HepG2 (cell line): ENCODE measurements around the gene SSR2. TPM values are rescaled to one million over a fixed set of nuclear protein-coding genes. Genes with fewer than 3 reads are reported as not detected.

ENCODE experiments used
- ATAC-seq: fragments of 200-7000 bp; cut with Tn5 transposase; 3 replicates; pipeline ENCODE4 v1.9.1; 2020; ENCODE audit warnings: mild to moderate bottlenecking, moderate library complexity
- BruUV-seq: library from RNA; stranded (reverse); fragments of 400-500 nt; replicated peaks from 2 replicates; lab custom pipeline; 2021; lab: Mats Ljungman, UMichigan
- CTCF ChIA-PET: fragments of 300-600 bp; formaldehyde crosslinking; extraction: SDS; loops from one replicate; lab custom pipeline; 2021; ENCODE audit warnings: low total read pairs, inconsistent platforms, low intra/inter-chr PET ratio; lab: Yijun Ruan, JAX
- POLR2A ChIA-PET: fragments of 350-600 bp; sonication (Branson Sonifier 250); formaldehyde crosslinking; loops from one replicate; lab custom pipeline; 2020; ENCODE audit warnings: antibody characterized with exemption, inconsistent platforms; lab: Yijun Ruan, JAX
- DNase-seq: peaks from one replicate; pipeline ENCODE4 v3.0.0-alpha.2; 2015; ENCODE audit warnings: low spot score
- FAIRE-seq: peaks from 3 replicates; lab custom pipeline; 2011; peaks lifted over from hg19 to GRCh38; lab: Jason Lieb, UNC
- H2AFZ ChIP-seq: one replicate; pipeline ENCODE4 v1.6.1; 2011; ENCODE audit warnings: low read length, inconsistent platforms
- H3K27ac ChIP-seq: fragments of 300-600 bp; 3 replicates; pipeline ENCODE4 v1.8.0; 2011; ENCODE audit warnings: mixed run types, mild to moderate bottlenecking, mixed read lengths, low read length, inconsistent platforms; ENCODE audit not compliant: insufficient read depth; ENCODE audit errors: extremely low read length
- H3K27me3 ChIP-seq, 2 experiments: fragments of 200-600 bp in 1 of 2; 2 replicates in 1 of 2; 3 replicates in 1 of 2; pipeline versions ENCODE4 v1.6.0 to v1.8.0; 2011; ENCODE audit warnings: low read length in 2 of 2, mild to moderate bottlenecking in 2 of 2, moderate library complexity in 2 of 2, inconsistent platforms in 1 of 2; ENCODE audit not compliant: insufficient read depth in 2 of 2, control insufficient read depth in 1 of 2
- H3K36me3 ChIP-seq, 2 experiments: fragments of 200-600 bp in 1 of 2; replicated peaks in 1 of 2; 2 replicates in 1 of 2; 3 replicates in 1 of 2; pipeline versions ENCODE4 v1.5.1 to v1.8.0; 2011; ENCODE audit warnings: low read length in 2 of 2, inconsistent platforms in 1 of 2; ENCODE audit not compliant: insufficient read depth in 2 of 2, control insufficient read depth in 1 of 2
- H3K4me1 ChIP-seq: 2 replicates; pipeline ENCODE4 v1.5.1; 2012; ENCODE audit warnings: low read length, inconsistent platforms; ENCODE audit not compliant: insufficient read depth
- H3K4me2 ChIP-seq: 2 replicates; pipeline ENCODE4 v1.6.0; 2011; ENCODE audit warnings: low read depth, low read length, inconsistent platforms
- H3K4me3 ChIP-seq, 3 experiments: fragments of 200-600 bp in 1 of 3; sonication (generic), shearing (Covaris generic) in 1 of 3; replicated peaks in 1 of 3; 2 replicates each; pipeline ENCODE4 v1.5.1; 2011 to 2016; ENCODE audit warnings: low read length in 3 of 3, inconsistent platforms in 2 of 3, low read depth in 2 of 3, mild to moderate bottlenecking in 2 of 3, control low read depth in 1 of 3, mixed read lengths in 1 of 3; ENCODE audit not compliant: insufficient read depth in 1 of 3
- H3K79me2 ChIP-seq: one replicate; pipeline ENCODE4 v1.6.1; 2011; ENCODE audit warnings: low read length, inconsistent platforms; ENCODE audit not compliant: insufficient read depth
- H3K9ac ChIP-seq: 2 replicates; pipeline ENCODE4 v1.6.0; 2011; ENCODE audit warnings: mild to moderate bottlenecking, low read depth, low read length, inconsistent platforms; ENCODE audit not compliant: insufficient read depth
- H3K9me3 ChIP-seq: 2 replicates; pipeline ENCODE4 v1.5.1; 2012; ENCODE audit warnings: mild to moderate bottlenecking, low read length
- H4K20me1 ChIP-seq: 2 replicates; pipeline ENCODE4 v1.6.0; 2011; ENCODE audit warnings: inconsistent platforms, mild to moderate bottlenecking, low read length, moderate library complexity; ENCODE audit not compliant: insufficient read depth
- CHD2 ChIP-seq: IDR thresholded peaks from 2 replicates; pipeline ENCODE4 v1.6.1; 2011; ENCODE audit warnings: low read depth, low read length, improper control_type of control experiment
- ESRRA ChIP-seq: sonication (generic); formaldehyde crosslinking; IDR thresholded peaks from 2 replicates; pipeline ENCODE4 v1.5.1; 2020; ENCODE audit warnings: mild to moderate bottlenecking, low read depth, missing genetic modification reagents
- HOXA3 ChIP-seq: sonication (generic); formaldehyde crosslinking; IDR thresholded peaks from 2 replicates; pipeline ENCODE4 v1.5.0; 2020; ENCODE audit warnings: missing genetic modification reagents
- MYC ChIP-seq: sonication (generic); formaldehyde crosslinking; IDR thresholded peaks from 2 replicates; pipeline ENCODE4 v1.9.0; 2021; ENCODE audit warnings: missing genetic modification reagents, borderline replicate concordance
- POGZ ChIP-seq: sonication (generic); formaldehyde crosslinking; IDR thresholded peaks from 2 replicates; pipeline ENCODE4 v1.4.0; 2020; ENCODE audit warnings: mild to moderate bottlenecking, missing genetic modification reagents
- TBL1XR1 ChIP-seq: fragments of 150-350 bp; IDR thresholded peaks from 2 replicates; pipeline ENCODE4 v1.6.1; 2014; ENCODE audit warnings: borderline replicate concordance, low read length; ENCODE audit not compliant: partially characterized antibody
- ZNF614 ChIP-seq: IDR thresholded peaks from 2 replicates; pipeline ENCODE4 v1.6.1; 2018; ENCODE audit warnings: missing biosample characterization, missing genetic modification reagents, inconsistent platforms, borderline replicate concordance
- WGBS: methylation state at CpG from one replicate; pipeline ENCODE4 v1.1.6; 2017; ENCODE audit warnings: low lambda C conversion rate; 5-methylcytosine and 5-hydroxymethylcytosine counted together
- in situ Hi-C: cut with HindIII; loops from 2 replicates; pipeline ENCODE4 v1.10.0; 2017; ENCODE audit warnings: low pct_unique_long_range_greater_than_20kb; ENCODE audit not compliant: extremely low pct_ligation_motif_present
- intact Hi-C: fragments of 100-400 bp; cut with micrococcal nuclease; formaldehyde crosslinking; loops from one replicate; pipeline ENCODE4 v1.10.0; 2022; ENCODE audit not compliant: unreplicated experiment
- polyA plus RNA-seq, 8 experiments: library from polyadenylated mRNA; depleted of rRNA in 3 of 8; stranded (reverse) in 7 of 8; unstranded in 1 of 8; fragments of >200 nt; fragmentation: Illumina TruSeq in 4 of 8; extraction: Trizol in 4 of 8; gene quantifications; 2 replicates each; pipeline versions ENCODE4 v1.2.1 to v1.2.3, GENCODE V29; 2011 to 2016; ENCODE audit warnings: low read depth in 4 of 8, missing spikeins in 1 of 8, mixed read lengths in 1 of 8; ENCODE audit not compliant: insufficient read depth in 1 of 8
- total RNA-seq, 5 experiments: library from RNA; depleted of rRNA; stranded (reverse); fragments of >200 nt; fragmentation: Illumina TruSeq; extraction: Trizol; gene quantifications; 2 replicates each; pipeline ENCODE4 v1.2.3, GENCODE V29; 2016; ENCODE audit warnings: low read depth in 1 of 5
- TF ChIP-seq, protein P1 (sequence below): sonication (generic); formaldehyde crosslinking; IDR thresholded peaks from 2 replicates; pipeline ENCODE4 v1.4.0; 2020; ENCODE audit warnings: mild to moderate bottlenecking, missing genetic modification reagents
- TF ChIP-seq, protein P2 (sequence below): sonication (generic); formaldehyde crosslinking; IDR thresholded peaks from 2 replicates; pipeline ENCODE4 v1.4.0; 2020; ENCODE audit warnings: missing genetic modification reagents
- TF ChIP-seq, protein P3 (sequence below): sonication (generic); formaldehyde crosslinking; conservative IDR thresholded peaks from 2 replicates; pipeline ENCODE4 v1.4.0; 2020; ENCODE audit warnings: mild to moderate bottlenecking, missing genetic modification reagents, moderate library complexity
- TF ChIP-seq, protein P4 (sequence below): sonication (generic); formaldehyde crosslinking; IDR thresholded peaks from 2 replicates; pipeline ENCODE4 v1.5.0; 2020; ENCODE audit warnings: mild to moderate bottlenecking, missing genetic modification reagents, borderline replicate concordance

The SSR2 gene
- total and polyA plus RNA-seq, 2 of the 13 experiments (the other 11 are each of a cell fraction or from before 2014, with no cell fraction given), result 284 to 461 TPM

DNA sequence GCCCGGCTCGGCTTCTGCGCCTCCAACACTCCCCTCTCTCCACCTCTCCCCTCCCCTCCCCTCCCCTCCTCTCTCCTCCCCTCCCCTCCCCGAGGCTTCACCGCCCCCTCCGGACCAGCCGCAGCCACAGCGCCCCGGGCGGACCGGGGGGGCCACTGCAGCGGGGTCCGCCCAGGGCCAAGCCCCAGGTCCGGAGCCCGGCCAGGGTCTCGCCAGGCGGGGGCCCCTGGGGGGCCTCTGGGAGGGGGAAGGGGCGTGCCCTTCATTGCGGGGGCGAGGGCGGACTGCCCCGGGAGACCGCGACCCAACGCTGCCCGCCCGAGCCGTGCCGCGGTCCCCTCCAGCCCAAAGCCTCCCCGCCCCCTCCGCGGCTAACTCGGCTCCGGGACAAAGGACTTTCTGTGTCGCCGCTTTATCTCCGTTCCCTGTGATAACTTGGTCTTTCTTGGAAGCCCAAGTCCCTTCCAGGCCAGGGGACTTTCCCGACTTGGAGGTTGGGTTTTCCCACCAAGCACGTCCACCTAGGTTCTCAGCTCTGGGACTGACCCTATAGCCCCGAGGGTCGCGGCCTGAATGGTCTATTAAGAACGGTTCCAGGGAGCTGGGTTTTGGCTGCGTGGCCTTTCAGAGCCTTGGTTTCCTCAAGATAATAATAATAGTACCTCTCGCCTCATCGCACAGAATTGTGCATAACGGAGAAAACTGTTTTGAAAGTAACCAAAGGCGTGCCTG is 33.2 kb upstream of the SSR2 start, which contains the start of gene UBQLN4:
Gene UBQLN4 (minus strand): TSS at position 31 of the 732 bp plus-strand sequence. CDS start 97 bp downstream, outside the sequence.
- H3K79me2 ChIP-seq, result peaks cover 18% of the 10 kb centered on the region
- ATAC-seq (peak; percentile 70), DNase-seq (peak; percentile 70), FAIRE-seq (peak; percentile 4)
- peak within 1 kb of the TSS; percentile 94 to 97 (median 96) for H3K4me3 ChIP-seq
- peak within 1 kb of the TSS; percentile 99 for H3K4me2 ChIP-seq
- POLR2A ChIA-PET, result interaction anchor here (0.9 to 2.6 kb wide), 6 partner anchors 10 to 229 kb away, joined by 3 to 10 read pairs (median 4); partner anchors contain the start of genes PMF1 and SMG5
- TSS peak; percentile 90 for BruUV-seq
- H3K9ac ChIP-seq, result peak within 1 kb of the TSS; percentile 98
- H3K9me3 ChIP-seq, result no peaks in the 10 kb centered on the region
- H3K27ac ChIP-seq, result peak within 1 kb of the TSS; percentile 100
- no peaks in the 10 kb centered on the region for H4K20me1 ChIP-seq
- WGBS, result under 1% methylated on average over 38 of the region's 49 CpGs
- intact Hi-C loops, result no loop called here
- H3K36me3 ChIP-seq, result peaks cover 7 to 27% of the 10 kb centered on the region in 2 experiments; a peak in 4 of 5 replicates
- no peaks in the 10 kb centered on the region; a peak in 1 of 5 replicates for H3K27me3 ChIP-seq
- H3K4me1 ChIP-seq, result peaks cover 27% of the 10 kb centered on the region
- H2AFZ ChIP-seq, result peak within 1 kb of the TSS; percentile 34
- CTCF ChIA-PET, result no interaction called here
- in situ Hi-C loops, result no loop called here
- TF ChIP-seq CHD2 (0 out of 2 replicates have a peak, but pooled peaks have one; percentile 16), POGZ (CRISPR knock-in tag) (0 out of 2 replicates have a peak, but pooled peaks have one; percentile 1), TBL1XR1 (no peak), MYC (CRISPR knock-in tag) (no peak), ZNF614 (CRISPR knock-in tag) (peak; percentile 2; the same call in 1 of the 2 replicates), ESRRA (no peak), HOXA3 (CRISPR knock-in tag) (no peak)
- TF ChIP-seq, protein P1, sequence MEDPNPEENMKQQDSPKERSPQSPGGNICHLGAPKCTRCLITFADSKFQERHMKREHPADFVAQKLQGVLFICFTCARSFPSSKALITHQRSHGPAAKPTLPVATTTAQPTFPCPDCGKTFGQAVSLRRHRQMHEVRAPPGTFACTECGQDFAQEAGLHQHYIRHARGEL, result no peak
- TF ChIP-seq, protein P2, sequence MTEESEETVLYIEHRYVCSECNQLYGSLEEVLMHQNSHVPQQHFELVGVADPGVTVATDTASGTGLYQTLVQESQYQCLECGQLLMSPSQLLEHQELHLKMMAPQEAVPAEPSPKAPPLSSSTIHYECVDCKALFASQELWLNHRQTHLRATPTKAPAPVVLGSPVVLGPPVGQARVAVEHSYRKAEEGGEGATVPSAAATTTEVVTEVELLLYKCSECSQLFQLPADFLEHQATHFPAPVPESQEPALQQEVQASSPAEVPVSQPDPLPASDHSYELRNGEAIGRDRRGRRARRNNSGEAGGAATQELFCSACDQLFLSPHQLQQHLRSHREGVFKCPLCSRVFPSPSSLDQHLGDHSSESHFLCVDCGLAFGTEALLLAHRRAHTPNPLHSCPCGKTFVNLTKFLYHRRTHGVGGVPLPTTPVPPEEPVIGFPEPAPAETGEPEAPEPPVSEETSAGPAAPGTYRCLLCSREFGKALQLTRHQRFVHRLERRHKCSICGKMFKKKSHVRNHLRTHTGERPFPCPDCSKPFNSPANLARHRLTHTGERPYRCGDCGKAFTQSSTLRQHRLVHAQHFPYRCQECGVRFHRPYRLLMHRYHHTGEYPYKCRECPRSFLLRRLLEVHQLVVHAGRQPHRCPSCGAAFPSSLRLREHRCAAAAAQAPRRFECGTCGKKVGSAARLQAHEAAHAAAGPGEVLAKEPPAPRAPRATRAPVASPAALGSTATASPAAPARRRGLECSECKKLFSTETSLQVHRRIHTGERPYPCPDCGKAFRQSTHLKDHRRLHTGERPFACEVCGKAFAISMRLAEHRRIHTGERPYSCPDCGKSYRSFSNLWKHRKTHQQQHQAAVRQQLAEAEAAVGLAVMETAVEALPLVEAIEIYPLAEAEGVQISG, result peak; percentile 90
- TF ChIP-seq, protein P3, sequence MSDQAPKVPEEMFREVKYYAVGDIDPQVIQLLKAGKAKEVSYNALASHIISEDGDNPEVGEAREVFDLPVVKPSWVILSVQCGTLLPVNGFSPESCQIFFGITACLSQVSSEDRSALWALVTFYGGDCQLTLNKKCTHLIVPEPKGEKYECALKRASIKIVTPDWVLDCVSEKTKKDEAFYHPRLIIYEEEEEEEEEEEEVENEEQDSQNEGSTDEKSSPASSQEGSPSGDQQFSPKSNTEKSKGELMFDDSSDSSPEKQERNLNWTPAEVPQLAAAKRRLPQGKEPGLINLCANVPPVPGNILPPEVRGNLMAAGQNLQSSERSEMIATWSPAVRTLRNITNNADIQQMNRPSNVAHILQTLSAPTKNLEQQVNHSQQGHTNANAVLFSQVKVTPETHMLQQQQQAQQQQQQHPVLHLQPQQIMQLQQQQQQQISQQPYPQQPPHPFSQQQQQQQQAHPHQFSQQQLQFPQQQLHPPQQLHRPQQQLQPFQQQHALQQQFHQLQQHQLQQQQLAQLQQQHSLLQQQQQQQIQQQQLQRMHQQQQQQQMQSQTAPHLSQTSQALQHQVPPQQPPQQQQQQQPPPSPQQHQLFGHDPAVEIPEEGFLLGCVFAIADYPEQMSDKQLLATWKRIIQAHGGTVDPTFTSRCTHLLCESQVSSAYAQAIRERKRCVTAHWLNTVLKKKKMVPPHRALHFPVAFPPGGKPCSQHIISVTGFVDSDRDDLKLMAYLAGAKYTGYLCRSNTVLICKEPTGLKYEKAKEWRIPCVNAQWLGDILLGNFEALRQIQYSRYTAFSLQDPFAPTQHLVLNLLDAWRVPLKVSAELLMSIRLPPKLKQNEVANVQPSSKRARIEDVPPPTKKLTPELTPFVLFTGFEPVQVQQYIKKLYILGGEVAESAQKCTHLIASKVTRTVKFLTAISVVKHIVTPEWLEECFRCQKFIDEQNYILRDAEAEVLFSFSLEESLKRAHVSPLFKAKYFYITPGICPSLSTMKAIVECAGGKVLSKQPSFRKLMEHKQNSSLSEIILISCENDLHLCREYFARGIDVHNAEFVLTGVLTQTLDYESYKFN (CRISPR knock-in tag), result peak; percentile 3; the same call in 1 of the 2 replicates
- TF ChIP-seq, protein P4, sequence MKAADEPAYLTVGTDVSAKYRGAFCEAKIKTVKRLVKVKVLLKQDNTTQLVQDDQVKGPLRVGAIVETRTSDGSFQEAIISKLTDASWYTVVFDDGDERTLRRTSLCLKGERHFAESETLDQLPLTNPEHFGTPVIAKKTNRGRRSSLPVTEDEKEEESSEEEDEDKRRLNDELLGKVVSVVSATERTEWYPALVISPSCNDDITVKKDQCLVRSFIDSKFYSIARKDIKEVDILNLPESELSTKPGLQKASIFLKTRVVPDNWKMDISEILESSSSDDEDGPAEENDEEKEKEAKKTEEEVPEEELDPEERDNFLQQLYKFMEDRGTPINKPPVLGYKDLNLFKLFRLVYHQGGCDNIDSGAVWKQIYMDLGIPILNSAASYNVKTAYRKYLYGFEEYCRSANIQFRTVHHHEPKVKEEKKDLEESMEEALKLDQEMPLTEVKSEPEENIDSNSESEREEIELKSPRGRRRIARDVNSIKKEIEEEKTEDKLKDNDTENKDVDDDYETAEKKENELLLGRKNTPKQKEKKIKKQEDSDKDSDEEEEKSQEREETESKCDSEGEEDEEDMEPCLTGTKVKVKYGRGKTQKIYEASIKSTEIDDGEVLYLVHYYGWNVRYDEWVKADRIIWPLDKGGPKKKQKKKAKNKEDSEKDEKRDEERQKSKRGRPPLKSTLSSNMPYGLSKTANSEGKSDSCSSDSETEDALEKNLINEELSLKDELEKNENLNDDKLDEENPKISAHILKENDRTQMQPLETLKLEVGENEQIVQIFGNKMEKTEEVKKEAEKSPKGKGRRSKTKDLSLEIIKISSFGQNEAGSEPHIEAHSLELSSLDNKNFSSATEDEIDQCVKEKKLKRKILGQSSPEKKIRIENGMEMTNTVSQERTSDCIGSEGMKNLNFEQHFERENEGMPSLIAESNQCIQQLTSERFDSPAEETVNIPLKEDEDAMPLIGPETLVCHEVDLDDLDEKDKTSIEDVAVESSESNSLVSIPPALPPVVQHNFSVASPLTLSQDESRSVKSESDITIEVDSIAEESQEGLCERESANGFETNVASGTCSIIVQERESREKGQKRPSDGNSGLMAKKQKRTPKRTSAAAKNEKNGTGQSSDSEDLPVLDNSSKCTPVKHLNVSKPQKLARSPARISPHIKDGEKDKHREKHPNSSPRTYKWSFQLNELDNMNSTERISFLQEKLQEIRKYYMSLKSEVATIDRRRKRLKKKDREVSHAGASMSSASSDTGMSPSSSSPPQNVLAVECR (CRISPR knock-in tag), result no peak
